ENCODE results near the gene OBP2B.
A peak's percentile ranks its signal among the peaks of the same experiment; 100 is the strongest.

OBP2B gene

GRCh38 chr9:133168432-133168831 lies 40.6 kb downstream of the OBP2B start:
- peaks cover 39% of the 10 kb centered on the region for H3K4me1 Mint-ChIP-seq
- peak overlapping the region; percentile 27 for H3K27ac Mint-ChIP-seq
- H3K4me3 Mint-ChIP-seq = no peak overlapping the region
- peaks cover 9% of the 10 kb centered on the region for H3K27me3 Mint-ChIP-seq (ENCODE audit: low read depth, poor library complexity)
- no peaks in the 10 kb centered on the region for H3K36me3 Mint-ChIP-seq (ENCODE audit: low read depth)
- no peaks in the 10 kb centered on the region for H3K9me3 Mint-ChIP-seq
- no peak for TF ChIP-seq CTCF (IDR thresholded peaks at IDR 0.05)
- DNase-seq = no peak

- H3K27me3 Mint-ChIP-seq (ENCODE audit: low read depth, poor library complexity) = peaks cover 8% of the 10 kb centered on the region
- no peak for DNase-seq
- peaks cover 39% of the 10 kb centered on the region for H3K4me1 Mint-ChIP-seq
- H3K27ac Mint-ChIP-seq = no peak overlapping the region
- H3K4me3 Mint-ChIP-seq = no peak overlapping the region
- no peak for TF ChIP-seq CTCF (IDR thresholded peaks at IDR 0.05)
- no peaks in the 10 kb centered on the region for H3K9me3 Mint-ChIP-seq
- no peaks in the 10 kb centered on the region for H3K36me3 Mint-ChIP-seq (ENCODE audit: low read depth)
Observed at GRCh38 chr9:133167769-133168168, 41.3 kb downstream of the OBP2B start.

- Mint-ChIP-seq H3K4me1 (peaks cover 38% of the 10 kb centered on the region), H3K9me3 (no peaks in the 10 kb centered on the region), H3K27me3 (ENCODE audit: low read depth, poor library complexity) (peaks cover 13% of the 10 kb centered on the region), H3K4me3 (no peak overlapping the region), H3K27ac (no peak overlapping the region), H3K36me3 (ENCODE audit: low read depth) (no peaks in the 10 kb centered on the region)
- no peak for DNase-seq
- no peak for TF ChIP-seq CTCF (IDR thresholded peaks at IDR 0.05)
Observed at GRCh38 chr9:133167096-133167730, 41.8 kb downstream of the OBP2B start.

GRCh38 chr9:133166392-133166791 lies 42.7 kb downstream of the OBP2B start:
- DNase-seq = no peak
- no peak for TF ChIP-seq CTCF (IDR thresholded peaks at IDR 0.05)
- Mint-ChIP-seq H3K27ac (no peak overlapping the region), H3K27me3 (ENCODE audit: low read depth, poor library complexity) (peaks cover 17% of the 10 kb centered on the region), H3K4me1 (peaks cover 40% of the 10 kb centered on the region), H3K9me3 (no peaks in the 10 kb centered on the region), H3K4me3 (no peak overlapping the region), H3K36me3 (ENCODE audit: low read depth) (no peaks in the 10 kb centered on the region)

- H3K4me3 Mint-ChIP-seq = no peak overlapping the region
- H3K9me3 Mint-ChIP-seq = no peaks in the 10 kb centered on the region
- peaks cover 20% of the 10 kb centered on the region for H3K27me3 Mint-ChIP-seq (ENCODE audit: low read depth, poor library complexity)
- DNase-seq = no peak
- TF ChIP-seq CTCF (IDR thresholded peaks at IDR 0.05) = no peak
- peaks cover 45% of the 10 kb centered on the region for H3K4me1 Mint-ChIP-seq
- H3K36me3 Mint-ChIP-seq (ENCODE audit: low read depth) = peaks cover 3% of the 10 kb centered on the region
- no peak overlapping the region for H3K27ac Mint-ChIP-seq
Observed at GRCh38 chr9:133165452-133165730, 43.7 kb downstream of the OBP2B start.

GRCh38 chr9:133164191-133164590 lies 44.9 kb downstream of the OBP2B start:
- Mint-ChIP-seq H3K27ac (no peak overlapping the region), H3K4me1 (peaks cover 41% of the 10 kb centered on the region), H3K36me3 (ENCODE audit: low read depth) (peaks cover 11% of the 10 kb centered on the region), H3K27me3 (ENCODE audit: low read depth, poor library complexity) (peaks cover 20% of the 10 kb centered on the region), H3K4me3 (peak overlapping the region; percentile 82), H3K9me3 (no peaks in the 10 kb centered on the region)
- DNase-seq = no peak
- no peak for TF ChIP-seq CTCF (IDR thresholded peaks at IDR 0.05)

Measured in nephron progenitor cell (in vitro differentiated cells).